LNCAP (cell line): Measurements from ENCODE around the gene NLN.

ENCODE experiments used
- TF ChIP-seq, protein P1 (sequence below): fragments of 450-650 bp; IDR thresholded peaks from 2 replicates; pipeline ENCODE4 v1.5.1; 2017; ENCODE audit warnings: mild to moderate bottlenecking

NLN gene

GRCh38 chr5:65758546-65759144 is 36.6 kb downstream of the NLN start:
- TF ChIP-seq, protein P1, sequence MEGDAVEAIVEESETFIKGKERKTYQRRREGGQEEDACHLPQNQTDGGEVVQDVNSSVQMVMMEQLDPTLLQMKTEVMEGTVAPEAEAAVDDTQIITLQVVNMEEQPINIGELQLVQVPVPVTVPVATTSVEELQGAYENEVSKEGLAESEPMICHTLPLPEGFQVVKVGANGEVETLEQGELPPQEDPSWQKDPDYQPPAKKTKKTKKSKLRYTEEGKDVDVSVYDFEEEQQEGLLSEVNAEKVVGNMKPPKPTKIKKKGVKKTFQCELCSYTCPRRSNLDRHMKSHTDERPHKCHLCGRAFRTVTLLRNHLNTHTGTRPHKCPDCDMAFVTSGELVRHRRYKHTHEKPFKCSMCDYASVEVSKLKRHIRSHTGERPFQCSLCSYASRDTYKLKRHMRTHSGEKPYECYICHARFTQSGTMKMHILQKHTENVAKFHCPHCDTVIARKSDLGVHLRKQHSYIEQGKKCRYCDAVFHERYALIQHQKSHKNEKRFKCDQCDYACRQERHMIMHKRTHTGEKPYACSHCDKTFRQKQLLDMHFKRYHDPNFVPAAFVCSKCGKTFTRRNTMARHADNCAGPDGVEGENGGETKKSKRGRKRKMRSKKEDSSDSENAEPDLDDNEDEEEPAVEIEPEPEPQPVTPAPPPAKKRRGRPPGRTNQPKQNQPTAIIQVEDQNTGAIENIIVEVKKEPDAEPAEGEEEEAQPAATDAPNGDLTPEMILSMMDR: no peak

GRCh38 chr5:65760504-65761275 is 38.7 kb downstream of the NLN start:
- TF ChIP-seq, protein P1: peak; percentile 57

DNA sequence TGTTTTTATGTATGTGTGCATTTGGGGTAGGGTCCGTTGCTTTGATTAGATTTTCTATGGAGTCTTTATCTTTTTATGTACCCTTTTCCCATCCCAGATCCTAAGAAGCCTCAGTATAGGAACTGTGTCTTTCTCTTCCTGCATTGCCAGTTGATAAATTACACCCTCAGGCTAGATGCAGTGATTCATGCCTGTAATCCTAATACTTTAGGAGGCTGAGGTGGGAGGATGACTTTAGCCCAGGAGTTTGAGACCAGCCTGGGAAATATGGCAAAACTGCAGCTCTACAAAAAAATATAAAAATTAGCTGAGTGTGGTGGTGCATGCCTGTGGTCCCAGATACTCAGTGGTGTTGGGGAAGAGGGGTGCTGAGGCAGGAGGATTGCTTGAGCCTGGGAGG is 40.2 kb downstream of the NLN start:
- TF ChIP-seq, protein P1: no peak

- TF ChIP-seq, protein P1: no peak
Measured at GRCh38 chr5:65765582-65765981, 43.6 kb downstream of the NLN start.

- TF ChIP-seq, protein P1: no peak
Measured at GRCh38 chr5:65766175-65766574, 44.2 kb downstream of the NLN start.

DNA sequence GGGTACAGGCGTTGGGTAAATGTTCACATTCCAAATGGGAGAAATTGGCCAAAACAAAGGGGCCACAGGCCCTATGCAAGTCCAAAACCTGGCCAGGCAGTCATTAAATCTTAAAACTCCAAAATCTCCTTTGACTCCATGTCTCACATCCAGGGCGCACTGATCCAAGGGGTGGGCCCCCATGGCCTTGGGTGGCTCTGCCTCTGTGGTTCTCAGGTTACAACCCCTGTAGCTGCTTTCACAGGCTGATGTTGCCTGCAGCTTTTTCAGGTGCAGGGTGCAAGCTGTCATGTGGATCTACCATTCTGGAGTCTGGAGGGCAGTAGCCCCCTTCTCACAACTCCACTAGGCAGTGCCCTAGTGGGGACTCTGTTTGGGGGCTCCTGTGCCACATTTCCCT is 44.8 kb downstream of the NLN start:
- TF ChIP-seq, protein P1: no peak

GRCh38 chr5:65767565-65767964 is 45.6 kb downstream of the NLN start:
- TF ChIP-seq, protein P1: no peak
